Endothelial cell of umbilical vein (primary cell): ENCODE data around the gene FBXO4. TPM values are rescaled to one million over a fixed set of nuclear protein-coding genes. Genes with fewer than 3 reads are reported as not detected.
"Not testable (repeated sequence)": the region's sequence is repeated elsewhere in the genome, so short reads cannot be mapped to it uniquely, and the experiment has no call there.

ENCODE experiments used
- BruUV-seq: library from RNA; stranded (reverse); fragments of 400-500 nt; replicated peaks from 2 replicates; lab custom pipeline; 2021; lab: Mats Ljungman, UMichigan
- CTCF ChIA-PET: fragments of 300-600, 350-600 bp; sonication (Branson Sonifier 250); formaldehyde crosslinking; loops from one replicate; lab custom pipeline; 2021; ENCODE audit warnings: antibody characterized with exemption, inconsistent platforms; lab: Charles Lee
- POLR2A ChIA-PET: fragments of 300-600, 350-600 bp; sonication (Branson Sonifier 250); formaldehyde crosslinking; loops from one replicate; lab custom pipeline; 2021; ENCODE audit warnings: antibody characterized with exemption, inconsistent platforms; lab: Charles Lee
- DNase-seq: peaks from one replicate; pipeline ENCODE4 v3.0.0-alpha.2; 2011; ENCODE audit warnings: low read depth, low spot score
- FAIRE-seq: peaks from 2 replicates; lab custom pipeline; 2011; peaks lifted over from hg19 to GRCh38; lab: Jason Lieb, UNC
- H2AFZ ChIP-seq: 2 replicates; pipeline ENCODE4 v1.6.0; 2012; ENCODE audit warnings: low read depth, low read length, control low read depth, inconsistent platforms
- H3K27ac ChIP-seq: 2 replicates; pipeline ENCODE4 v1.5.1; 2011; ENCODE audit warnings: low read depth, mild to moderate bottlenecking, control low read depth, low read length, moderate library complexity; ENCODE audit not compliant: insufficient read depth
- H3K27me3 ChIP-seq, 2 experiments: 2 replicates each; pipeline versions ENCODE4 v1.6.0 to v1.6.1; 2011; ENCODE audit warnings: low read length in 2 of 2, mixed read lengths in 1 of 2; ENCODE audit not compliant: control insufficient read depth in 2 of 2, insufficient read depth in 2 of 2
- H3K36me3 ChIP-seq, 2 experiments: 2 replicates in 1 of 2; 3 replicates in 1 of 2; pipeline ENCODE4 v1.5.1; 2011; ENCODE audit warnings: low read length in 2 of 2, mild to moderate bottlenecking in 1 of 2, moderate library complexity in 1 of 2; ENCODE audit not compliant: control insufficient read depth in 2 of 2, insufficient read depth in 2 of 2; ENCODE audit errors: extremely low read depth in 1 of 2
- H3K4me1 ChIP-seq: 3 replicates; pipeline ENCODE4 v1.5.1; 2011; ENCODE audit warnings: mild to moderate bottlenecking, low read length; ENCODE audit not compliant: control insufficient read depth, insufficient read depth; ENCODE audit errors: extremely low read depth
- H3K4me2 ChIP-seq: 2 replicates; pipeline ENCODE4 v1.6.1; 2011; ENCODE audit warnings: low read length, control low read depth, mixed read lengths; ENCODE audit not compliant: insufficient read depth
- H3K4me3 ChIP-seq, 3 experiments: fragments of 200-600 bp in 1 of 3; sonication (generic), shearing (Covaris generic) in 1 of 3; replicated peaks in 1 of 3; 2 replicates each; pipeline ENCODE4 v1.5.1; 2011 to 2016; ENCODE audit warnings: control low read depth in 3 of 3, low read length in 3 of 3, mild to moderate bottlenecking in 2 of 3, inconsistent platforms in 1 of 3, low read depth in 1 of 3, moderate library complexity in 1 of 3; ENCODE audit not compliant: insufficient read depth in 1 of 3
- H3K79me2 ChIP-seq: 2 replicates; pipeline ENCODE4 v1.6.0; 2012; ENCODE audit warnings: low read length, inconsistent platforms; ENCODE audit not compliant: control insufficient read depth, insufficient read depth
- H3K9ac ChIP-seq: replicated peaks from 2 replicates; pipeline ENCODE3; 2011; ENCODE audit warnings: low read length, control low read depth; ENCODE audit not compliant: insufficient read depth; ENCODE audit errors: extremely low read depth
- H3K9me1 ChIP-seq: replicated peaks from 3 replicates; pipeline ENCODE4 v1.6.0; 2011; ENCODE audit warnings: mild to moderate bottlenecking, low read length; ENCODE audit not compliant: control insufficient read depth, insufficient read depth; ENCODE audit errors: extremely low read depth
- H3K9me3 ChIP-seq: replicated peaks from 2 replicates; pipeline ENCODE4 v1.5.1; 2012; ENCODE audit warnings: low read length, inconsistent platforms; ENCODE audit not compliant: control insufficient read depth, insufficient read depth
- H4K20me1 ChIP-seq: replicated peaks from 2 replicates; pipeline ENCODE3; 2011; ENCODE audit warnings: mild to moderate bottlenecking, low read length; ENCODE audit not compliant: control insufficient read depth, insufficient read depth; ENCODE audit errors: extremely low read depth
- CTCF ChIP-seq, 2 donors: IDR thresholded peaks; 1 replicate in 1 of 2; 2 replicates in 1 of 2; pipeline ENCODE4 v1.5.1; 2011; ENCODE audit warnings: low read length in 2 of 2, mild to moderate bottlenecking in 2 of 2, moderate library complexity in 2 of 2, control low read depth in 1 of 2, inconsistent platforms in 1 of 2, low read depth in 1 of 2; ENCODE audit not compliant: insufficient read depth in 1 of 2; ENCODE audit errors: extremely low read depth in 1 of 2
- EZH2 ChIP-seq: IDR thresholded peaks from 2 replicates; pipeline ENCODE4 v1.6.1; 2012; ENCODE audit warnings: borderline replicate concordance, low read depth, mild to moderate bottlenecking, moderate library complexity, low read length, inconsistent platforms; ENCODE audit not compliant: severe bottlenecking
- FOS ChIP-seq: IDR thresholded peaks from 2 replicates; pipeline ENCODE4 v1.6.1; 2011; ENCODE audit warnings: mild to moderate bottlenecking, low read length, moderate library complexity, borderline replicate concordance; ENCODE audit not compliant: insufficient read depth
- GATA2 ChIP-seq: IDR thresholded peaks from 2 replicates; pipeline ENCODE4 v1.7.0; 2011; ENCODE audit warnings: low read depth, mild to moderate bottlenecking, moderate library complexity, mixed read lengths, low read length; ENCODE audit not compliant: insufficient read length, insufficient read depth
- MAX ChIP-seq: IDR thresholded peaks from 2 replicates; pipeline ENCODE4 v1.6.1; 2011; ENCODE audit not compliant: insufficient read depth, insufficient read length
- MYC ChIP-seq: IDR thresholded peaks from one replicate; pipeline ENCODE4 v1.6.1; 2011; ENCODE audit warnings: mild to moderate bottlenecking, low read depth, low read length
- POLR2A ChIP-seq: IDR thresholded peaks from 2 replicates; pipeline ENCODE4 v1.6.1; 2012; ENCODE audit warnings: low read depth, mild to moderate bottlenecking, control low read depth, low read length
- POLR2AphosphoS5 ChIP-seq: IDR thresholded peaks from 2 replicates; pipeline ENCODE4 v1.6.1; 2012; ENCODE audit warnings: low read depth, mild to moderate bottlenecking, control low read depth, low read length, moderate library complexity; ENCODE audit not compliant: insufficient read depth
- dilution Hi-C: fragments of 300-500 bp; cut with MboI; formaldehyde crosslinking; loops from one replicate; pipeline ENCODE4 v1.15.0; 2019; ENCODE audit warnings: low sequenced_read_pairs; ENCODE audit not compliant: extremely low pct_ligation_motif_present
- intact Hi-C: fragments of 100-400 bp; cut with micrococcal nuclease; formaldehyde crosslinking; loops from one replicate; pipeline ENCODE4 v1.10.0; 2022
- polyA plus RNA-seq, 4 experiments: library from polyadenylated mRNA; depleted of rRNA in 3 of 4; stranded (reverse) in 3 of 4; unstranded in 1 of 4; fragments of >200 nt; gene quantifications; 2 replicates each; pipeline versions ENCODE4 v1.2.1 to v1.2.3, GENCODE V29; 2011 to 2012; ENCODE audit warnings: missing spikeins in 1 of 4
- total RNA-seq: library from RNA; stranded (reverse); gene quantifications from 2 replicates; pipeline ENCODE4 v1.2.3, GENCODE V29; 2021

Gene FBXO4
- total and polyA plus RNA-seq, 2 donors (not counting 3 experiments of a cell fraction or from before 2014, with no cell fraction given): 4.4 to 7.7 TPM

GRCh38 chr5:41980870-41981269 lies 55.8 kb downstream of the FBXO4 start:
- H3K4me2 ChIP-seq: no peak overlapping the region
- no peak overlapping the region for H3K9ac ChIP-seq
- intact Hi-C loops: no loop called here
- H4K20me1 ChIP-seq: no peaks in the 10 kb centered on the region
- DNase-seq (no peak), FAIRE-seq (no peak)
- H3K36me3 ChIP-seq: no peaks in the 10 kb centered on the region
- H3K27ac ChIP-seq: no peak overlapping the region
- no peaks in the 10 kb centered on the region for H3K4me1 ChIP-seq
- no TSS peak for BruUV-seq
- dilution Hi-C loops: no loop called here
- no peaks in the 10 kb centered on the region for H3K27me3 ChIP-seq
- no peaks in the 10 kb centered on the region for H3K9me3 ChIP-seq
- ChIA-PET CTCF (interaction anchor here (1.0 kb wide), 1 partner anchor 77 kb away, joined by 3 read pairs; no protein-coding TSS in a partner anchor), POLR2A (no interaction called here)
- no peaks in the 10 kb centered on the region for H3K79me2 ChIP-seq
- no peak overlapping the region for H2AFZ ChIP-seq
- no peak overlapping the region for H3K4me3 ChIP-seq
- TF ChIP-seq POLR2A (no peak), MYC (no peak), POLR2AphosphoS5 (no peak), MAX (no peak), CTCF (IDR thresholded peaks at IDR 0.05; ENCODE audit: extremely low read depth in 1 of 2, insufficient read depth in 1 of 2, low read depth in 1 of 2, low read length in 2 of 2) (no peak), EZH2 (no peak), FOS (no peak), GATA2 (no peak)
- no peaks in the 10 kb centered on the region for H3K9me1 ChIP-seq

- dilution Hi-C loops: not testable (repeated sequence)
Measured at GRCh38 chr5:41982858-41983257, 57.8 kb downstream of the FBXO4 start.

More at GRCh38 chr5:41982858-41983257, 57.8 kb downstream of the FBXO4 start:
- POLR2A ChIA-PET, H3K4me3 ChIP-seq, H3K27me3 ChIP-seq, H3K9me1 ChIP-seq, H3K4me1 ChIP-seq, H3K9me3 ChIP-seq, DNase-seq, H4K20me1 ChIP-seq, H3K79me2 ChIP-seq, H3K36me3 ChIP-seq, H2AFZ ChIP-seq, FAIRE-seq, intact Hi-C loops, BruUV-seq, H3K4me2 ChIP-seq, H3K9ac ChIP-seq, H3K27ac ChIP-seq, CTCF ChIA-PET: not testable (repeated sequence)
